Liver (tissue), 9 donors: ENCODE measurements around the gene OGFOD3. TPM values are rescaled to one million over a fixed set of nuclear protein-coding genes. Genes with fewer than 3 reads are reported as not detected.

ENCODE experiments used
- DNase-seq: peaks from one replicate; pipeline ENCODE4 v3.0.0-alpha.2; 2017; ENCODE audit warnings: low spot score
- H3K27ac ChIP-seq, 2 donors: one replicate each; pipeline ENCODE4 v1.7.0; 2013; ENCODE audit warnings: inconsistent platforms in 2 of 2, low read length in 2 of 2, control low read depth in 1 of 2, low read depth in 1 of 2, mild to moderate bottlenecking in 1 of 2
- H3K27me3 ChIP-seq, 4 donors: one replicate each; pipeline versions ENCODE4 v1.6.1 to v1.7.0; 2013; ENCODE audit warnings: low read length in 3 of 4, inconsistent platforms in 1 of 4, mild to moderate bottlenecking in 1 of 4, moderate library complexity in 1 of 4; ENCODE audit not compliant: control insufficient read depth in 4 of 4, insufficient read depth in 4 of 4
- H3K36me3 ChIP-seq, 4 donors: one replicate each; pipeline versions ENCODE4 v1.6.1 to v1.7.0; 2013; ENCODE audit warnings: low read length in 3 of 4, mild to moderate bottlenecking in 3 of 4, low read depth in 1 of 4, moderate library complexity in 1 of 4; ENCODE audit not compliant: control insufficient read depth in 4 of 4, insufficient read depth in 3 of 4
- H3K4me1 ChIP-seq, 4 donors: one replicate each; pipeline versions ENCODE4 v1.6.1 to v1.7.0; 2013; ENCODE audit warnings: low read length in 3 of 4, mild to moderate bottlenecking in 3 of 4, moderate library complexity in 1 of 4; ENCODE audit not compliant: control insufficient read depth in 4 of 4, insufficient read depth in 4 of 4
- H3K4me3 ChIP-seq, 3 donors: one replicate each; pipeline versions ENCODE4 v1.6.1 to v1.7.0; 2013; ENCODE audit warnings: low read length in 3 of 3, control low read depth in 1 of 3, low read depth in 1 of 3, mild to moderate bottlenecking in 1 of 3
- H3K9ac ChIP-seq, 2 donors: one replicate each; pipeline ENCODE4 v1.7.0; 2013; ENCODE audit warnings: low read length in 2 of 2, mild to moderate bottlenecking in 2 of 2, moderate library complexity in 2 of 2, control low read depth in 1 of 2, low read depth in 1 of 2
- H3K9me3 ChIP-seq, 4 donors: one replicate each; pipeline versions ENCODE4 v1.6.1 to v1.7.0; 2013; ENCODE audit warnings: low read length in 3 of 4; ENCODE audit not compliant: control insufficient read depth in 4 of 4
- ATF3 ChIP-seq: IDR thresholded peaks from 2 replicates; pipeline ENCODE4 v1.6.1; 2016; ENCODE audit warnings: antibody characterized with exemption
- EGR1 ChIP-seq, 2 donors: IDR thresholded peaks; 2 replicates each; pipeline ENCODE4 v1.6.1; 2016 to 2018; ENCODE audit warnings: antibody characterized with exemption in 2 of 2, low read depth in 2 of 2
- FOXA2 ChIP-seq: IDR thresholded peaks from 2 replicates; pipeline ENCODE4 v1.6.1; 2016; ENCODE audit warnings: antibody characterized with exemption
- GABPA ChIP-seq, 2 donors: IDR thresholded peaks in 1 of 2; conservative IDR thresholded peaks in 1 of 2; 2 replicates each; pipeline ENCODE4 v1.6.1; 2016; ENCODE audit warnings: antibody characterized with exemption in 2 of 2, mild to moderate bottlenecking in 1 of 2, moderate library complexity in 1 of 2
- HNF4G ChIP-seq: IDR thresholded peaks from 2 replicates; pipeline ENCODE4 v1.6.1; 2016; ENCODE audit warnings: antibody characterized with exemption
- JUND ChIP-seq, 2 donors: IDR thresholded peaks; 2 replicates each; pipeline ENCODE4 v1.6.1; 2016; ENCODE audit warnings: antibody characterized with exemption in 2 of 2
- NR2F2 ChIP-seq: IDR thresholded peaks from 2 replicates; pipeline ENCODE4 v1.6.1; 2016; ENCODE audit warnings: antibody characterized with exemption
- RAD21 ChIP-seq, 2 donors: IDR thresholded peaks; 2 replicates each; pipeline ENCODE4 v1.6.1; 2016; ENCODE audit warnings: antibody characterized with exemption in 2 of 2, mild to moderate bottlenecking in 2 of 2
- REST ChIP-seq: IDR thresholded peaks from 2 replicates; pipeline ENCODE4 v1.6.1; 2016; ENCODE audit warnings: antibody characterized with exemption, mild to moderate bottlenecking
- RXRA ChIP-seq, 2 donors: IDR thresholded peaks; 2 replicates each; pipeline ENCODE4 v1.6.1; 2017 to 2018; ENCODE audit warnings: antibody characterized with exemption in 2 of 2, mild to moderate bottlenecking in 1 of 2
- SP1 ChIP-seq: IDR thresholded peaks from 2 replicates; pipeline ENCODE4 v1.6.1; 2018; ENCODE audit warnings: antibody characterized with exemption, mild to moderate bottlenecking
- TAF1 ChIP-seq: conservative IDR thresholded peaks from 2 replicates; pipeline ENCODE4 v1.6.1; 2016; ENCODE audit warnings: antibody characterized with exemption, mild to moderate bottlenecking
- YY1 ChIP-seq: IDR thresholded peaks from 2 replicates; pipeline ENCODE4 v1.6.1; 2016; ENCODE audit warnings: antibody characterized with exemption, mild to moderate bottlenecking
- ZBTB33 ChIP-seq: IDR thresholded peaks from 2 replicates; pipeline ENCODE4 v1.6.1; 2016; ENCODE audit warnings: antibody characterized with exemption
- WGBS: extraction: QIAGEN DNeasy Blood & Tissue Kit; methylation state at CpG from one replicate; pipeline ENCODE4 v1.1.7; 2013; 5-methylcytosine and 5-hydroxymethylcytosine counted together
- polyA plus RNA-seq, 2 donors: library from polyadenylated mRNA; stranded (reverse) in 1 of 2; unstranded in 1 of 2; fragments of 200-250 nt in 1 of 2; fragments of >200 nt in 1 of 2; fragmentation: Nextera tagmentation in 1 of 2; extraction: Ambion mirVana in 1 of 2; gene quantifications; one replicate each; pipeline versions ENCODE4 v1.2.1 to v1.2.3, GENCODE V29; 2013 to 2015
- total RNA-seq, 2 donors: library from RNA; depleted of rRNA; stranded (reverse); fragments of >200 nt; gene quantifications; one replicate each; pipeline ENCODE4 v1.2.3, GENCODE V29; 2014
- donor health status: healthy.
- donor health status: healthy.
- donor health status: healthy.
- donor health status: healthy.
- donor health status: healthy.

Gene OGFOD3
- total and polyA plus RNA-seq, 4 donors, result 15.0 to 23.2 (median 18.5) TPM

GRCh38 chr17:82357394-82357793 is 61.0 kb downstream of the OGFOD3 start:
- H3K9me3 ChIP-seq, result no peaks in the 10 kb centered on the region
- peaks cover 0 to 3% (median 0%) of the 10 kb centered on the region in 4 donors for H3K27me3 ChIP-seq
- H3K4me3 ChIP-seq, result no peak overlapping the region
- no peaks in the 10 kb centered on the region for H3K36me3 ChIP-seq
- H3K27ac ChIP-seq, result no peak overlapping the region
- DNase-seq, result no peak
- 85% methylated on average over 2 of the region's 2 CpGs for WGBS
- H3K9ac ChIP-seq, result no peak overlapping the region
- TF ChIP-seq FOXA2 (no peak), REST (no peak), GABPA (IDR thresholded peaks at IDR 0.05 in 1 of 2, conservative IDR thresholded peaks at IDR 0.05 in 1 of 2) (no peak), HNF4G (no peak), TAF1 (no peak), RXRA (IDR thresholded peaks at IDR 0.05) (no peak), EGR1 (IDR thresholded peaks at IDR 0.05; ENCODE audit: low read depth in 2 of 2) (no peak), JUND (IDR thresholded peaks at IDR 0.05) (no peak), RAD21 (IDR thresholded peaks at IDR 0.05) (no peak), NR2F2 (no peak)
- H3K4me1 ChIP-seq, result peaks cover 0 to 4% (median 1%) of the 10 kb centered on the region in 4 donors

- H3K9me3 ChIP-seq, result no peaks in the 10 kb centered on the region
- H3K4me3 ChIP-seq, result no peak overlapping the region
- H3K36me3 ChIP-seq, result no peaks in the 10 kb centered on the region
- no peak for DNase-seq
- H3K9ac ChIP-seq, result no peak overlapping the region
- H3K4me1 ChIP-seq, result peaks cover 0 to 4% (median 2%) of the 10 kb centered on the region in 4 donors
- H3K27ac ChIP-seq, result no peak overlapping the region
- H3K27me3 ChIP-seq, result peaks cover 0 to 3% (median 0%) of the 10 kb centered on the region in 4 donors
- TF ChIP-seq SP1 (no peak), YY1 (no peak), EGR1 (IDR thresholded peaks at IDR 0.05; ENCODE audit: low read depth in 2 of 2) (no peak), RXRA (IDR thresholded peaks at IDR 0.05) (no peak), ATF3 (no peak), ZBTB33 (no peak), JUND (IDR thresholded peaks at IDR 0.05) (no peak)
- WGBS, result 74% methylated on average over 20 of the region's 20 CpGs
Measured at GRCh38 chr17:82356845-82357355, 61.5 kb downstream of the OGFOD3 start.
